ENCODE data around the gene UBTD2. TPM values are rescaled to one million over a fixed set of nuclear protein-coding genes. Genes with fewer than 3 reads are reported as not detected.

The UBTD2 gene
- total and polyA plus RNA-seq, 2 experiments from 2014 or later = 23.9 to 26.2 TPM

DNA sequence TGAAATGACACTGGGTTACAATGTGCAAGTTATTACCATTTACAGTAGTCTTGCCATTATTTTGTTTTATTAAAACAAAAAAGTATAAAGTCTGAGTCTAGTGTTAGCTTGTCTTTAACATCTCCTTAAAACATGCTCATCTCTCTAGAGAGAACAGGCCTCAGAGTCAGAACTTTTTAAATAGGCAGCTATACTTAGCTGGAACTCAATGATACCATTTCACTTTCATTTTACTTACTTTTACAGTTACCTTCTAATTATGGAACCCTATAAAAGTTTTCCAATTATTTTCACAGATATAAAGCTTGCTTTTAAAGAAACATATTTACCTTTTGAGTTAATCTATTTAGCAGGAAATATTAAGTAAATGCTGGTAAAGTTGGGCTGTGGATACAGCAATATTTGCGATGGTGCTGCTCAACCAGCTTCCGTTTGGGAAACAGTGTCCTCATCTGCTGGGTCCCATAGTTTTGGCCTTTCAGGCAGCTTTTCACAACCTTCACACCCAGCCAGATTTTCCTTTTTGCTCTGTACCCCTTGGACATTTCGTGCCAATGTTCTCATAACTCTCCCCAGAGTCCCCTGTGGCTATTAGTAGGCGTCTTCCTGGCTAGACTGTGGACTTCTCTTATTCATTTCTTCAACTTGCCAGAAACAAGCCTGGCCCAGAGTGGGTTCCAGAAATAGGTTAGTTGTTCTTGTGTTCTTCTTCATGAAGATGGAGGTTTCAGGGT, 36.3 kb upstream of the UBTD2 start:
- no peak for DNase-seq (ENCODE audit: low read depth in 1 of 2, low spot score in 1 of 2)
- H3K36me3 ChIP-seq = no peaks in the 10 kb centered on the region
- H3K4me1 ChIP-seq (ENCODE audit: low read depth) = no peaks in the 10 kb centered on the region
- TF ChIP-seq, protein P1, sequence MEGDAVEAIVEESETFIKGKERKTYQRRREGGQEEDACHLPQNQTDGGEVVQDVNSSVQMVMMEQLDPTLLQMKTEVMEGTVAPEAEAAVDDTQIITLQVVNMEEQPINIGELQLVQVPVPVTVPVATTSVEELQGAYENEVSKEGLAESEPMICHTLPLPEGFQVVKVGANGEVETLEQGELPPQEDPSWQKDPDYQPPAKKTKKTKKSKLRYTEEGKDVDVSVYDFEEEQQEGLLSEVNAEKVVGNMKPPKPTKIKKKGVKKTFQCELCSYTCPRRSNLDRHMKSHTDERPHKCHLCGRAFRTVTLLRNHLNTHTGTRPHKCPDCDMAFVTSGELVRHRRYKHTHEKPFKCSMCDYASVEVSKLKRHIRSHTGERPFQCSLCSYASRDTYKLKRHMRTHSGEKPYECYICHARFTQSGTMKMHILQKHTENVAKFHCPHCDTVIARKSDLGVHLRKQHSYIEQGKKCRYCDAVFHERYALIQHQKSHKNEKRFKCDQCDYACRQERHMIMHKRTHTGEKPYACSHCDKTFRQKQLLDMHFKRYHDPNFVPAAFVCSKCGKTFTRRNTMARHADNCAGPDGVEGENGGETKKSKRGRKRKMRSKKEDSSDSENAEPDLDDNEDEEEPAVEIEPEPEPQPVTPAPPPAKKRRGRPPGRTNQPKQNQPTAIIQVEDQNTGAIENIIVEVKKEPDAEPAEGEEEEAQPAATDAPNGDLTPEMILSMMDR (IDR thresholded peaks at IDR 0.05; ENCODE audit: low read depth, low read length) = no peak
- no peak overlapping the region for H3K4me3 ChIP-seq
- no peak overlapping the region for H3K27ac ChIP-seq
- H3K27me3 ChIP-seq = no peaks in the 10 kb centered on the region
- H3K9me3 ChIP-seq (ENCODE audit: low read depth) = no peaks in the 10 kb centered on the region

DNA sequence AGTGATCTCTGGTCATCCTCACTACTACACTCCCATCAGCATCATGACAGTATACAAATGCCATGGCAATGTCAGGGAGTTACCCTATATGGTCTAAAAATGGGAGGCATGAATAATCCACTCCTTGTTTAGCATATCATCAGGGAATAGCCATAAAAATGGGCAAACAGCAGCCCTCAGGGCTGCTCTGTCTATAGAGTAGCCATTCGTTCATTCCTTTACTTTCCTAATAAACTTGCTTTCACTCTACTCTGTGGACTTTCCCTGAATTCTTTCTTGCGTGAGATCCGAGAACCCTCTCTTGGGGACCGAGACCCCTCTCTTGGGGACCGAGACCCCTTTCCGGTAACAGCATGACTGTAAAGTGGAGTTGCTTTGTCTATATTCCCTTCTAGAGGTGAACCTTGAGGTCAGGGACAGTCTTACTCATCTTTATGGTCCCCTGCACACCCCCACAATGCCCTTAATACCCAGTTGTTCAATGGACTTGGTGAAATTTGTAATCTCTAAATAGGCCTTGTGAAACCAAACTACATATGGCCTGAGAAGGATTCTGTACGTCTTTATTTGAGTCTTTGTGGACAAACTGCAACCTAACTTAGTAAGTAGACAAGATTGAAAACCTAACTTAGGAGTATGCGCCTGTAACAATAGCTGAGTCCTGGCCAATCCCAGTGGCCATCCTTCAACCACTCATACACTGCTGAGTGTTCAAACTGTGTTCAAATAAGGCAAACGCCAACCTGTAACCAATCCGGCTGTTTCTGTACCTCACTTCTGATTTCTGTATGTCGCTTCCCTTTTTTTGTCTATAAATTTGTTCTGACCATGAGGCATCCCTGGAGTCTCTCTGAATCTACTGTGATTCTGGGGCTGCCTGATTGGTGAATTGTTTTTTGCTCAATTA, 32.3 kb upstream of the UBTD2 start:
- H3K4me1 ChIP-seq (ENCODE audit: low read depth) = no peaks in the 10 kb centered on the region
- TF ChIP-seq, protein P1 (IDR thresholded peaks at IDR 0.05; ENCODE audit: low read depth, low read length) = no peak
- no peaks in the 10 kb centered on the region for H3K36me3 ChIP-seq
- H3K4me3 ChIP-seq = no peak overlapping the region
- H3K27ac ChIP-seq = no peak overlapping the region
- no peaks in the 10 kb centered on the region for H3K9me3 ChIP-seq (ENCODE audit: low read depth)
- no peaks in the 10 kb centered on the region for H3K27me3 ChIP-seq
- DNase-seq (ENCODE audit: low read depth in 1 of 2, low spot score in 1 of 2) = no peak

DNA sequence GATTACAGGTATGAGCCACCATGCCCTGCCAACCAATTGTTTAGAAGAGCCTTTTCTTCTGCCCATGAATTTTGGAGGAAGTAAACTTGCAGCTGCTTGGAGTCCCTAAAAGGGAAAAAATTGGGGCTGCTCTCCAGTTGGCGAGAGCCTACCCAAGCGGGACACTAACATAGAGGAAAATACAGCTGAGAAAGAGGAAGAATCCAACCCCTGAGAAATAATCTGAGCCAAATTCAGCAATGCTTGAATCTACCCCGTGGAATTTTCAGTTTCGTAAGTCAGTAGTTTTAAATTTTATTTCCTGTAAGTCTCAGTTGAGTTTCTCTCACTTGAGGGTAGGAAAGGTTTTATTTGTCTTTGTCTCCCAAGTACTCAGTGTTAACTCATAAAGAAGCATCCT, 30.4 kb upstream of the UBTD2 start:
- H3K36me3 ChIP-seq = no peaks in the 10 kb centered on the region
- TF ChIP-seq, protein P1 (IDR thresholded peaks at IDR 0.05; ENCODE audit: low read depth, low read length) = no peak
- no peaks in the 10 kb centered on the region for H3K9me3 ChIP-seq (ENCODE audit: low read depth)
- no peak overlapping the region for H3K4me3 ChIP-seq
- no peaks in the 10 kb centered on the region for H3K4me1 ChIP-seq (ENCODE audit: low read depth)
- no peak overlapping the region for H3K27ac ChIP-seq
- no peak for DNase-seq (ENCODE audit: low read depth in 1 of 2, low spot score in 1 of 2)
- H3K27me3 ChIP-seq = no peaks in the 10 kb centered on the region

DNA sequence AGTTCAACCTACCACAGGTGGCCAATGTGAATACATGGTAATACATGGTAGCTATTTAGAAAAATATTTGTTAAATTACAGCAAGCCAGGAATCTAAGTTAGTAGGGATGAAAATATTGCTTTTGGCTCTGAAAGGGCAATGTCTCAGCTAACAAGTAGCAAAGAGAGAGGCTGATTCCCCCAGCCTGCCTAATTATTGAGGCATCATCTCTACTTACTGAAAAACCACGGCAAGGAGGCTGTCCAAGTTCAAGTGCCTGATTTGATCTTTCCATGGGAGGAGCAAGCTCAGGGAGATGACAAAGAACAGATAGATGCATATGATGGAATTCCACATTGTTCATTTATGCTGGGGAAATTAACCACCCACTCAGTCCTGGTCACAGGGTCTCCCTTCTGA, 28.7 kb upstream of the UBTD2 start:
- Histone ChIP-seq H3K36me3 (no peaks in the 10 kb centered on the region), H3K27me3 (no peaks in the 10 kb centered on the region), H3K9me3 (ENCODE audit: low read depth) (no peaks in the 10 kb centered on the region), H3K4me3 (no peak overlapping the region), H3K4me1 (ENCODE audit: low read depth) (no peaks in the 10 kb centered on the region), H3K27ac (no peak overlapping the region)
- no peak for DNase-seq (ENCODE audit: low read depth in 1 of 2, low spot score in 1 of 2)
- TF ChIP-seq, protein P1 (IDR thresholded peaks at IDR 0.05; ENCODE audit: low read depth, low read length) = no peak

DNA sequence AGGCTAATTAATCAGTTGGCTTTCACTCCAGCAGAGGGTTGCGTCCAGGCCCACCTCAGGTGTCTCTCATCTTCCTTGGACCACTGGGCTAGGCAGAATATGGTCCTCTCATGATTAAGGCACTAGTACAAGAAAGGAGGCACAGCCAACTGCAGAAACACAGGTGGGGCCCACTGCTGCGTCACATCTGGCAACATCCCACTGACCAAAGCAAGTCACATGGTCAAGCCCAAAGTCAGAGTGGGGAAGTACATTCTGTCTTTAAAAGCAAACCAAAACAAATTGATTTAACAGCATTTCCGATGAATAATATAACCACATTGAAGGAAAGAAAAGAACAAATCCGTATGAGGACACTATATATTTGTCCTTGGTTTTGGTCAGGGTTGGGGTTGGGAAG, 28.0 kb upstream of the UBTD2 start:
- no peak overlapping the region for H3K27ac ChIP-seq
- no peaks in the 10 kb centered on the region for H3K9me3 ChIP-seq (ENCODE audit: low read depth)
- no peaks in the 10 kb centered on the region for H3K4me1 ChIP-seq (ENCODE audit: low read depth)
- DNase-seq (ENCODE audit: low read depth in 1 of 2, low spot score in 1 of 2) = no peak
- no peaks in the 10 kb centered on the region for H3K36me3 ChIP-seq
- TF ChIP-seq, protein P1 (IDR thresholded peaks at IDR 0.05; ENCODE audit: low read depth, low read length) = no peak
- no peaks in the 10 kb centered on the region for H3K27me3 ChIP-seq
- H3K4me3 ChIP-seq = no peak overlapping the region

Data from cardiac muscle cell (in vitro differentiated cells and primary cell).